Activated CD4-positive, alpha-beta T cell treated with anti-CD3 and anti-CD28 coated beads, Interleukin-10, Interleukin-2, amounts not matched to agents 100 ng/mL and 50 ng/mL, durations not matched to agents 16 hours and 8 hours (primary cell): ENCODE data around the gene SH3GL3.

Source experiments
- DNase-seq: peaks from one replicate; pipeline ENCODE4 v3.0.0-alpha.2; 2020

The SH3GL3 gene

DNA sequence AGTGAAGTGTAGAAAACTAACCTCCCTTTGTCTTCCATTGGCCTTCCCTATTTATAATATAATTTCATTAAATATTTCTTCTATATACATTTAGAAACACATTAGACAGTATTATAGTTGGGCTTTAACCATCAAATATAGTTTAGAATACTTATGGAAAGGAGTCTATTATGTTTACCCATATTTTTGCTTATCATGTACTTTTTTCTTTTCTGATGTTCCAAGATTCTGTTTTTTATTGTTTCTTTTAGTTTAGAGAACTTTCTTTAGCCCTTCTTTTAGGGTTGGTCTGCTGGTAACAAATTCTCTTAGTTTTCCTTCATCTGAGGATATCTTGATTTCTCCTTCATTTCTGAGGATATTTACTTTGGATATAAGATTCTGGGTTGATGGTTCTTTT lies 23.7 kb downstream of the SH3GL3 start:
- no peak for DNase-seq

DNA sequence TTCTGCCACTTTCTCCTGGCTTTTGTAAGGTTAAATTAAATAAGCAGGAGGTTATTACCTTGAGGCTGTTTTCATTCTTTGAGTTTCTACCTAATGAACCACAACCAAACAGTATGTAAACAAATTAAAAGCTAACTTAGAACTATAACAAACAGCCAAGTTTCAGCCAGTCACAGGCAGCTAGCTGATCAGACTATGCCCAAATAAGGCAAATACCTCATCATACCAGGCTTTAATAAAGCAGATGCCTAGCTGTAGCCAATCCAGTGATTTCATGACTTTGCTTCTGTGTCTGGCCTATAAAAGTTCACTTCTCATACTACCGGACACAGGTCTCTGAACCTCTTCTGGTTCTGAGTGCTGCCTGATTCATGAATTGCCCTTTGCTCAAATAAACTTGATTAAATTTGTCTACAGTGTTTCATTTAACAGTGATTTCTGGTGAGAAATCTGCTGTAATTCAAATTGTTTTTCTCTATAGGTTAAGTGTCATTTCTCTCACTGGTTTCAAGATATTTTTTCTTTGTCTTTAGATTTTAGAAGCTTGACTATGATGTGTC lies 24.2 kb downstream of the SH3GL3 start:
- no peak for DNase-seq

DNA sequence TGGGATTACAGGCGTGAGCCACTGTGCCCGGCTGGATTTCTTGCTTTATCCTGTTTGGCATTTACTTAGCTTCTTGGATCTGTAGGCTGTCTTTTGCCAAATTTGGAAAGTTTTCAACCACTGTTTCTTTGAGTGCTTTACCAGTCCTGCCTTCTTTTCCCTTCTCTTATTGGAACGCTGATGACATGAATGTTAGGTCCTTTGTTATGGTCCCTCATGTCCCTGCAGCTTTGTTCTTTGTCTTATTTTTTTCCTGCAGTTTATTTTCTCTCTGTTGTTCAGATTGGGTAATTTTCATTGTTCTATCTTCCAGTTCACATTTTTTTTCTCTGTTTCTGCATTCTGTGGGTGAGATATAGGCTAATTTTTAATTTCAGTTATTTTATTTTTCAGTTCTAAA lies 25.0 kb downstream of the SH3GL3 start:
- no peak for DNase-seq

DNA sequence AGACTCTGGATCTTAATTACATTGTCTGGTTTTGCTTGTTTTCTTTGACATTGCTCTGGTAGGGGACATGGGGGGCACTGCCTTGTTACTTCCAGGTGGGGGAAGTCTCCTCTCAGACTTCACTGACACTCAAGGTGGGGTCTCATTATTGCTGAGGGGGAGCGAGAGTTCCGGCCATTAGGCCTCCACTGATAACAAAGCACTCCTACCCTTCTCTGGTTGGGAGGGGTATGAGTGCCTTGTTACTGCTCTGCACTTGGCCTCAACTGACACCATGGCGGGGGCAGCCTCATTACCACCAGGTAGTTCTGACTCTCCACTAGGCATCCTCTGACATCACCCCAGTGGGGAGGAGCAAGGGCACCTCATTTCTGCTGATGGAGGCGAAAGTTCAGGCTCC lies 25.7 kb downstream of the SH3GL3 start:
- DNase-seq = no peak

DNA sequence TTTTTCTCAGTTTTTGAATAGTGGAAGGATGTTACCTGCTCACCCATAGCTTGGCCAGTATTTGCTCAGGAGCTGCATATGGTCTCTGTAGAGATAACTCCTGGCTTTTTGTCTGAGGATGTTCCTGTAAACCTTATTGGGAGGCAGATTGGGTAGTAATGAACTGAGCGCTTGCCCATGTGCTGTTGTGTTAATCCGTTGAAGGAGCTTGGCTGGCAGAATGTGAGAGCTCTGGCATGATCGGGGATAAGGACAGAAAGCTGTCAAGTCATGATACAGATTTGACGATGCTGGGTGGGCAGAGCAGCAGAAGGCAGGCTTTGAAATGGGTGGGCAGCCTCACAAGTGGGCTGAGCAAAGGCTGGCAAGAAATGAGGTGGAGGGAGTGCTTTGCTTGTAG lies 27.4 kb downstream of the SH3GL3 start:
- DNase-seq = no peak

DNA sequence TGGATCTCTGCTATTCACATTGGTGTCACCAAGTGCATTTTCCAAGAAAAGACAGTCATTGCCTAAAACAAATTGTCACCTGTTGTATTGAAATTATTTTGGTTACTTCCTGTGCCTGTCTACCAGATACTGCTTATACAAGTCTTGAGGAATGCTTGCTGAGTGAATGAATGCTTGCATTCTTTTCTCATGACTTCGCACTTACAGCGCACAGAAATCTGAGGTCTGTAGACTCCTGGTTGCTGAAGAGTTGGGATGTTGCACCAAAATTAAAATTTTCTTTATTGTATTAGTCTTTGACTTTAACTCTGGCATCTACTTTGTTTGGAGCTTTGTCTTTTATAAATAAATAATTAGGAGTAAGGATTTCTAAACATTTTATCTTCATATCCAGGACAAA lies 28.4 kb downstream of the SH3GL3 start:
- DNase-seq = no peak

DNA sequence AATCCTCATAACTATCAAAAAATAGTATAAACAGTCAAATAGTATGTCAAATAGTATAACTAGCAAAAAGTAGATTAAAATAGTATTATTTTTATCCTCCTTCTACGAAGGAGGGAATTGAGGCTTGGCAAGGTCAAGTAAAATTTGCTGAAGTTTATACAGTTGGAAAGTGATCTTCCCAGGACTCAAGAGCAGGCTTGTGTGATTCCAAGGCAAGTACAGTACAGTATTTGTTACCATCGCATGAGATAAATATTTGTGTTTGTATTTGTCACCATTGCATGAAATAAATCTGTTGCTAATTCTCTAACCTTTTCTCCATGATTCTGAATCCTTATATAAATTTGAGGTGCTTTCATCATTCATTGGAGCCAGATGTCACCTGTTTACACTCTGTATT lies 28.9 kb downstream of the SH3GL3 start:
- DNase-seq = no peak

DNA sequence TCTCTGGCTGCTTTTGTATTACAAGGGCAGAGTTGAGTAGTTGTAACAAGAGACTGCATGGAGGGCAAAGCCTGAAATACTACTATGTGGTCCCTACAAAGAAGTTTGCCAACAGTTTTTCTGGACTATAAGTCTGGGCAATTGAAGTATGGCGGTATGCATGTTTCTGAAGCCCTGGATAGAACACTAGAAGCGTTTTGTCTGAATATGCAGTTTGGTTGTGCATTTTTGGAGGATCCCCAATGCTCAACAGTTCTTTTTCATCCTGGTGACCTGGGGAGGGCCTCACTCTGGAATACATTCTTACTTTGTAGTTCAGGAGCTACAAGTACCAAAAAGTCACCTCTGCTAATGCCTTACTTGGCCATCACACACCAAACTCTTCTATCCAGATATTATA lies 29.6 kb downstream of the SH3GL3 start:
- DNase-seq = no peak

DNA sequence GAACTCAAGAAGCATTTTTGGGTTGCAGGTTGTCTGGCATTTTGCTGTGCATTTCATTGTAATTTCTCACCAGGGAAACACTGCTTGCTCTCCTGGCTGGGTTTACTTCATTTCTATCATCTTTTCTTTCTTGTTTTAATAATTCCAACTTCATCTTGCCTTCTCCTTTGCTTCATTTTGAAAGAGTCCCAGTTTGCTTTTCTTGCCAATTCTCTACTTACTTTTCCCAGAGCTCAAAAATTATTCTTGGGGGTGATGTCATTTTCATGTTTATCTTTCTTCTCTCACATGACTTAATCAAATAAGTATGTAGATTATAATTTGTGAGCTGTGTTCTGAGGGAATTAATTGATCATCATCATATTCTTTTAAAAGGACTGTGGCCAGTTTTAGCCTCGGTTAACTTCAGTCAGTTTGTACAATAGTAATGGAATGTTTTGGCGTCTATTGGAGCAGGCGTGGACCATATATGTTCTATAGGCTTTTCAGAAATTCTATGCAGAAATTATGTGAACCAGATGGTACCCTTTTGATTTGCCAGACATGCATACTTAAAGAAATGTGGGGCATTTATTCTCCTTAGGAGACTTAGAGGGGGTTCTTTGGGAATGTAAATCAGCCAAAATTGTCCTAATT lies 30.1 kb downstream of the SH3GL3 start:
- DNase-seq = no peak

DNA sequence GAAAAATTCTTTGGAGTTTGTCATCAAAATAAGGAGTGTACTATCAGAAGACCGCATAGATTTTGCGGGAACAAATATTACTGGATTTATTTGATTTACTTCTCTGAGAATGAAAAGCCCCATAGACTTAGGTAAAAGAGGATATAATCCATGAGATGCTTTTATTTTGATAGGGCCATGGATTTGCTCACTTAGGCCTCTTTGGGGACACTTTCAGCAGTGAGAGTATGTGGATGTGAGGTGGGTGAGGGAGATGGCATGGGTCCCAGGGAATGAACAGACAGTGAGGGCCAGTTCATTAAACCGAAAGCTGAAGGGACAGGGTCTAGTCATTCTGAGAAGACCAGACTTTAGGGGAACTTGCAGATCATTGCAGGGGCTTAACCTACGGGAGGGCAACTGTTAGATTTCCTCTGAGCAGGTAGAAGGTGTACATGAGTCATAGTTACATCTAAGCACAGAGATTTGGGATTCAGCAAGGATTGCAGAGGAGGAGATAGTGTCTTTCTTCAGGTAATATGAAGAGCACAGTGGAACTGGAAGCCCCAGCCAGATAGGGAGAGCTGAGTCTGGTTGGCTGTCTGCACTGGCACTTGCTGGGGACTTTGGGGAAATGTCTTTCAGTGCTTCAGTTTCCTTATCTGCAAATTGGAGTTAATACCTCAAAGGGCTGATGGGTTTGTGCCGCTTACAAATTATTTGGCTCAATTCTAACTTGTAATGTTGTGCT lies 30.8 kb downstream of the SH3GL3 start:
- DNase-seq = no peak

DNA sequence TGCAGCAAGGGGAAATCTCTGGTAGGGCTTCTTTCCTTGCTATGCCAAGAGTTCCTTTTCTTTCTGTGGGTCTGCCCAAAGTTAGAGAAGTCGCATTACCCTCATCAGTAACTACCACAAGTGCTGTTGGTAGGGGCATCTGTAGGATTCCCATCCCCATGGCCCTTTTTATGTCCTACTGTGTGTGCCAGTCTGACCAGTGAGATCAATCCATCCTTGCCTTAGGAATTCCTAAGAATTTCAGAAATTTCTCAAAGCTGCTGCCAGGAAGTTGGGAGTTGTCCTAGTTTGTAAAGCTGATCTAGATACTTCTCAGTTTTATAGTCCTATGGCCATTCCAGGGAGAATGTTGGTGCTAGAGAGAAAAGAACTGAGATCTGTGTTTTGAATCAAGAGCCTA lies 36.5 kb downstream of the SH3GL3 start:
- no peak for DNase-seq

DNA sequence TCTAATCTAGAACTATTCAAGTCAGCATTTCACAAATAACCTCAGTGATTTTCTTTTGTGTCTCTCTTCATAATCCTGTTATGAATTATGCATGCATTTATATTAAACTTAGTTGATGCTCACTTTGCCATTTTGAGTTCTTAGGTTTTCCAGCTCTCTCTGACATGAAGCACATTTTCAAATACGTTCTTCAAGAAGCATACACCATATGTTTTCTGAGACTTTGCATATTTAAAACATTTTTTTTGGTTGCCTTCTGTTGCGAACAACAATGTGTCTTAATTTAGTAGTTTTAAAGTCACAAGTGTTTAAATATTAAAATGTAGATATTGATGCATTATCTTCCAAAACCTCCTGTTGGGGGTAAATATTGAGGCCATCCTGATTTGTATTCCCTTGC lies 37.5 kb downstream of the SH3GL3 start:
- DNase-seq = no peak

DNA sequence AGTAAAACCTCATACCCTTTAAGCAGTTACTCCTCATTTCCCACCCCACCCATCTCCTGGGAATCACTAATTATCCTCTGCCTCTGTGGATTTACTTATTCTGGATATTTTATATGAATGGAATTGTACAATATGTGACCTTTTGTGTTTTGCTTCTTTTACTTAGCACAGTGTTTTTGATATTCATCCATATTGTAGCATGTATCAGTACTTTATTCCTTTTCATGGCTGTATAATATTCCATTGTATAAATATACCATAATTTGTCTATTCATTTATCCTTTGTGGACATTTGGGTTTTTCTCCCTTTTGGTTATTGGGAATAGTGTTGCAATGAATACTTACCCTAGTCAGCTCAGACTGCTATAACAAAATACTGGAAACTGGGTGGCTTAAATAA lies 39.2 kb downstream of the SH3GL3 start:
- DNase-seq = no peak

DNA sequence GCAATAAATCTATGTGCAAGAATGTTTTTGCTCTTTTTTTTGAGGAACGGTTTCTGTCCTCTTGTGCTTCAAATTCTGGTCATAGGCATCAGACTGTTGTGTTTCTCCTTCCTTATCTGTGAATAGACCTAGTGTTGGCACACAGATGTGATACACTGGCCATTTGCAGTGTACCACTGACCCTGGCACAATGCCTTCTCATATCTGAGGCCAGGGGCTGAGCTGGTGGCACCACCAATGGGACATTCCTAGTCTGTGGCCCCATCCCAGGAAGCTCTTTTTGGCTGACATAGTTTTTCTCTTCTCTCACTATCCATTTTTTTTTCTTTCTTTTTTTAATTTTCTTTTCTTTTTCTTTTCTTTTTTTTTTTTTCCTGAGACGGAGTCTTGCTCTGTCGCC lies 40.4 kb downstream of the SH3GL3 start:
- DNase-seq = no peak

DNA sequence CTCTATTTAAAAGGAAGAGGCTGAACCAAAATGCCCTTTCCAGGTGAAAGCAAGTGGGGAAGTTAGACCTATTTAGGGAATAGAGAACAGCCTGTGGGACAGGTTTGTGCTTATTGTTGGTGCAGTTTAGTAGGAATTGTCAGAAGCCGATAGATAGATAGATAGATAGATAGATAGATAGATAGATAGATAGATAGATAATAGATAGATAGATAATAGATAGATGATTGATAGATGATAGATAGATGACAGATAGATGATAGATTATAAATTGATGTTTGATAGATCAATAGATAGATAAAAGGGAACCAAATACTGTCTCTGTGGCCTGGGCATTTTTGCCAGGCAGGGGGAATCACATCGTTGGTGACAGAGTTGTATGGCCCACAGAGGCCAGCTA lies 42.5 kb downstream of the SH3GL3 start:
- no peak for DNase-seq

DNA sequence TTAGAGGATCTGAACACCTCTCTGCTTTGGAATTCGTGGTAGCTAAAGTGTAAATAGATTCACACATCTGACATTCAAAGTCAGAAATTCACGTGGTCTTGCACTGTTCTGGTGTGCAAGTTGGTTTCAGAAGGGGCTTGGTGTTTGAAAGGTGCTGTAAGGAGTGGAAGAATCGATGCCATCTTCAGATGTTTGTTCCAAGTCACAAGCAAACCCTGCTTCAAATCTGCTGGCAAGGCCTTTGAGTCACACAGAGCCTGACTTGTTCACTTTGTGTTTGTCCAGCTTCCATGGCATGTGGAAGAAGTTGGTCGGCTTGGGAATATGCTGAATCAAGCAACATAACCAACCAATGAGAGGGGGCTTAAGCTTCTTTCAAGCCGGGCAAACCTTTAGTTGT lies 44.3 kb downstream of the SH3GL3 start:
- no peak for DNase-seq

DNA sequence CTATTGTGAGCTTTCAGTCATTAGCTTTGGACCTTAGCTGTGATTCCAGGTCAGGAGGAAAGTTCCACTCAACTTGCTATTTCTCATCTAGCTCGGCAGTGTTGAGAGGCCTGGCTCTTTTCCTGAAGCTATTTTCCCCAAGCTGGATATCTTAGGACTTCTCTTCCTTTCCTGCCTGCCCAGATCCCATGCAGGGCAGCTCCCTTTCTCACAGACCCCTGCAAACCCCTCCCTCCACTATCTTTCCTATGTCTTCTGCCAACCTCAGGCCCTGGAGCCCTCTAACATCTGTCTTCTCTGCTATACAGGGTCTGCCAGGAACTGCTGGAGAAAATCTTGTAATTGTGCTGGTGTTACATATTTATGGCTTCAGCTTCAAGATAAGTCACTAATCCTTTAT lies 49.6 kb downstream of the SH3GL3 start:
- DNase-seq = no peak

DNA sequence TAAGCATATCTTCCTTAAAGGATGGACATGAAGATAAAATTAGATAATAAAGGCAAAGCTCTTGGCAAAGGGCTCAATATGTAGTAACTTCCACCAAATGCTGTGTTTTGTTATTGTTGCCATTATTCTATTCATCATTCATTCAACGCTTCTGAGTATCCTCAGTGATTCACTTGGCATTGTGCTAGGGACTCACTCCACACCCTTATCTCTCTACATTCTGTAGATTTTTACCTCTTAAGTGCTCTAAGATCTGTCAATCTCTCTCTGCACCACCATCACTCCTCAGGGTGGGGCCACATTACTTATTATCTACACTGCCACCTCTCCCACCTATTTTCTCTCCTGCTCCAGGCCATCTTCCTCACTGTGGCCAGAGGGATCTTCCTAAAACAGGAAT lies 51.2 kb downstream of the SH3GL3 start:
- no peak for DNase-seq

DNA sequence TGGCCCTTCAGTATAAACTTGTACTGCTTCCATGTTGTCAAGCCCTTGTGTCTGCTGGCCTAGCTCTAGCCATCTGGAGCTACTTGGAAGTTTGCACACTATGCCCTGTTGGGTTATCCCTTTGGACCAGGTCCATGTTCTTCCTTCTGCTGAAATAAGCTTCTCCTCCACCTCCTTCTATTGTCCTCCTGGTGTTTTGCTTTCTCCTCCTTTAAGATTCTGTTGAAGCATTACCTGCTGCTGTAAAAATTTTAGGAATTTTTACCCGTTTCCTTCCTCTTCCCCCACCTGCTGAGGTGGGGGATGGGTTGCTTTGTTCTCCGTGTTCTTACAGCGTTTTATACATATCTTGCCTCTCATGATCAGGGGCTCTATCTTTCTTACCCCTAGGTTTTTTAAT lies 51.7 kb downstream of the SH3GL3 start:
- DNase-seq = no peak

DNA sequence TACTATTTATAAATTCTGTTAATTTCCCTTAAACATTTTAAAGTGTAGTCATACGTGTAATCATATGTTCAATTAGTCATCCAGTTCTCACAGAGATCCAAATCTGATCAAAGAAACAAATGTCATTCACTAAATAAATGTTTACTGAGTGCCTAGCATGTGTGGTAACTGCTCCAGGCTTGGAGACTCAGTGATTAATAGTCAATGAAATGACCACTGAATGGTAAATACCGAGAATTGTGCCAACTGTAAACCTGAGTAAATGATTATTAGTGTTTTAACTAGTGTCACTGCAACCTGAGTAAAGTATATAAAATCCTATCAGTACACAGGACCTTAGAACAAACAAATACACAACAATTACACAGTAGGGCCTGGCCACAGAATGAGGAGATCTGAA lies 52.3 kb downstream of the SH3GL3 start:
- DNase-seq = no peak

DNA sequence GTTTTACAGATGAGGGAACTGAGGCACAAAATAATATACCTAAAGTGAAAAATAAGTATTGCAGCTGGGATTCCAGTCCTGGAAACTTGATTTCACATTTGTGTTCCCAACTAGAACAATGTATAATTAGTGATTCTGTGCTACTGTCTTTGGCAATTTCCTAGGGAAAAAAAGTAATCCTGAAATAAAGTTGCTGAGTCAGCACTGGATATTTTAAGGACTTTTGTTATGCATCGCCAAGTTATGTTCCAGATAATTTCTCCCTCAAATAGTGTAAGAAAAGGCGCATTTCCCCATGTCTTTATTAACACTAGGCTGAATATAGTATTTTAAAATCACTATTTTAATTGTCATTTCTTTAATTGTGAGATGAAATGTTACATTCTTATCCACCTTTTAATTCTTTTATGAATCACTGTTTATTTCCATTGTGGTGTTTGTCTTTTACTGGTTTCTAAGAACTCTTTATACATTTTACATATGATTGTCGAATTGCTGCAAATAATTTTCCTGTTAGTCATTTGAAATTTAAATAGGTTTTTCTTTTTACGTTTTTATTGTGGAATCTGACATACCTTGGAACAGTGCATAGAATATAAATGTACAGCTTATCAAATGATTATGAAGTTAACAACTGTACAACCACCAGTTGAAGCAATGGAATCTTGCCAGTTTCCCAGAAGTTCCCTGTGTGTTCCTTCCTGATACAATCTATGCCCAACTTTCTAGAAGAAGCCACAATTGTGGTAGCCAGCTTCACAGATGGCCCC lies 56.6 kb downstream of the SH3GL3 start:
- no peak for DNase-seq

DNA sequence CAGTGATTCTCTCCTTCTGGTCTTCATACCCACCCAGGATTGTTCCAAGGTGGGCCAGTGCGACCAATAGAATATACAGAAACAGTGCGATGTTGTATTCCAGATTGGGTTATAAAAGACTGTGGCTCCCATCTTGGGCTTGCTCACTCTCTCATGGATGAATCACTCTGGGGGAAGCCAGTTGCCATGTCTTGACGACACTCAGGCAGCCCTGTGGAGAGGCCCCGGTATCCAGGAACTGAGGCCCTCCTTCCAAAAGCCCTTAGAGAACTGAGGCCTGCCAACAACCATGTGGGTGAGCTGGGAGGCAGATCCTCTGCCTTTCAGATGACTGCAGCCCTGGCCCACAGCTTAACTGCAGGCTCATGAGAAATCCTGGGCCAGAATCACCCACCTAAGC lies 57.2 kb downstream of the SH3GL3 start:
- DNase-seq = no peak

DNA sequence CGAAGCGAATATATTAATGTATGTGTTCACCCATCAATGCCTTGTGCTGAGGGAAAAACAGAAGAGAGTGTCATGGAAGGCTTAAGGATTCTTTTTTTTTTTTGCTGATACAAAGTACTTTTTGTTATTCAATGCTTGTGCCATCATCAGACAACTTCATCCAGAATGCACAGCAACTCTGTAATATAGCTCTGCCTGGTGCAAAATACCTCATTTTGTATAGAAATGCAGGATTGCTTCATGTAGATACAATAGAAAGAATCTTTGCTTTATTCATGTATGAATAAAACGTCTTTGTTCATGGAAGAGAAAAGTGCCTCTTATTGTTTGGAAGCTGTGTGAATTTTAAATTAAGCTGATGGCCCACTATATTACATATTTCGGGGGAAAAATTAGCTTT lies 62.9 kb downstream of the SH3GL3 start:
- DNase-seq = no peak

DNA sequence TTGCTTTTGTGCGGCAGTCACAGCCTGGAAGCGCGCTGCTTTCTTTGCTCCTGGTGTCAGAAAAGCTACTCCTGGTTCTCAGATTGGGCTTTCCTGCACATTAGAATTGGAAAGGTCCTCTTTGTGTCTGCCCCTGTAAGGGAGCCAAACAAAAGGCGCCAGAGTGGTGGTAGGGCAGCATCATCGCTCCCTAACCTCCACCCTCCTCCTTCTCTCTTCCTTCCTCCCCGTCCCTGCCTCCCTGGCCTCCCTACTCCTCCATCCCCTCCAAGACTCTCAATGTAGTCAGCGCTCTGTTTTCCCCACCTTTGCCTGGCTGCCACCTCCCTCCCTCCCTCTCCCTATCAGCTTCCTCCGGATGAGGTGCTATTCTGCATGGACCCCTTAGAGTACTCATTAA lies 65.3 kb downstream of the SH3GL3 start:
- no peak for DNase-seq
